Kidney (tissue), 14 donors: ENCODE results near the gene ZCCHC8. TPM values are rescaled to one million over a fixed set of nuclear protein-coding genes. Genes with fewer than 3 reads are reported as not detected.
"Not testable (repeated sequence)": the region's sequence is repeated elsewhere in the genome, so short reads cannot be mapped to it uniquely, and the experiment has no call there.

Experiments
- DNase-seq, 5 donors: peaks; one replicate each; pipeline ENCODE4 v3.0.0-alpha.2; 2013 to 2020
- FAIRE-seq: peaks from 2 replicates; lab custom pipeline; 2012; peaks lifted over from hg19 to GRCh38; lab: Jason Lieb, UNC
- H3K27ac ChIP-seq, 2 donors: one replicate each; pipeline ENCODE4 v1.7.0; 2013; ENCODE audit warnings: low read depth in 2 of 2, low read length in 2 of 2, inconsistent platforms in 1 of 2
- H3K27me3 ChIP-seq: one replicate; pipeline ENCODE4 v1.7.1; 2013; ENCODE audit warnings: low read length, inconsistent platforms; ENCODE audit not compliant: control insufficient read depth, insufficient read depth
- H3K36me3 ChIP-seq, 3 donors: one replicate each; pipeline versions ENCODE4 v1.7.0 to v1.7.1; 2013; ENCODE audit warnings: low read length in 3 of 3, control low read depth in 1 of 3, inconsistent platforms in 1 of 3; ENCODE audit not compliant: insufficient read depth in 3 of 3, control insufficient read depth in 2 of 3
- H3K4me1 ChIP-seq, 3 donors: one replicate each; pipeline versions ENCODE4 v1.7.0 to v1.7.1; 2013; ENCODE audit warnings: low read length in 3 of 3, inconsistent platforms in 1 of 3, low read depth in 1 of 3; ENCODE audit not compliant: control insufficient read depth in 2 of 3, insufficient read depth in 2 of 3
- H3K4me3 ChIP-seq, 3 donors: one replicate each; pipeline versions ENCODE4 v1.7.0 to v1.8.1; 2013; ENCODE audit warnings: low read length in 3 of 3, control low read depth in 1 of 3, inconsistent platforms in 1 of 3
- H3K9ac ChIP-seq, 3 donors: one replicate each; pipeline versions ENCODE4 v1.7.0 to v1.7.1; 2013; ENCODE audit warnings: low read length in 3 of 3, control low read depth in 1 of 3, inconsistent platforms in 1 of 3
- H3K9me3 ChIP-seq, 3 donors: one replicate each; pipeline versions ENCODE4 v1.7.0 to v1.7.1; 2013; ENCODE audit warnings: low read length in 3 of 3, control low read depth in 1 of 3, inconsistent platforms in 1 of 3; ENCODE audit not compliant: control insufficient read depth in 2 of 3, insufficient read depth in 1 of 3
- CTCF ChIP-seq: IDR thresholded peaks from 3 replicates; pipeline ENCODE4 v1.5.1; 2012; ENCODE audit warnings: mild to moderate bottlenecking, moderate library complexity, borderline replicate concordance; ENCODE audit not compliant: insufficient read depth; ENCODE audit errors: extremely low read depth
- intact Hi-C: fragments of 100-400 bp; cut with DNase I; formaldehyde crosslinking; loops from one replicate; pipeline ENCODE4 v1.11.1; 2022
- polyA plus RNA-seq: library from polyadenylated mRNA; stranded (reverse); fragments of 350-450 nt; fragmentation: Illumina TruSeq; extraction: RNeasy Lipid Tissue Mini Kit (QIAGEN cat#74804); gene quantifications from one replicate; pipeline ENCODE4 v1.2.3, GENCODE V29; 2014; ENCODE audit warnings: low read depth, low replicate concordance; ENCODE audit not compliant: insufficient read depth
- total RNA-seq: library from RNA; stranded (reverse); fragmentation: NEBNext Ultra II Directional; extraction: Animal tissue kit (Norgen Biotek cat#: 25700); gene quantifications from one replicate; pipeline ENCODE4 v1.2.1, GENCODE V29; 2021
- donor health status: control.
- donor health status: control.
- donor health status: control.
- donor health status: control.
- donor health status: control.
- donor health status: DM: yes; HTN: yes; CAD: no.
- donor health status: Normal renal cell carcinoma (clear cell type).

The ZCCHC8 gene
- total and polyA plus RNA-seq, 2 donors from 2014 or later = 10.9 to 25.8 TPM

DNA sequence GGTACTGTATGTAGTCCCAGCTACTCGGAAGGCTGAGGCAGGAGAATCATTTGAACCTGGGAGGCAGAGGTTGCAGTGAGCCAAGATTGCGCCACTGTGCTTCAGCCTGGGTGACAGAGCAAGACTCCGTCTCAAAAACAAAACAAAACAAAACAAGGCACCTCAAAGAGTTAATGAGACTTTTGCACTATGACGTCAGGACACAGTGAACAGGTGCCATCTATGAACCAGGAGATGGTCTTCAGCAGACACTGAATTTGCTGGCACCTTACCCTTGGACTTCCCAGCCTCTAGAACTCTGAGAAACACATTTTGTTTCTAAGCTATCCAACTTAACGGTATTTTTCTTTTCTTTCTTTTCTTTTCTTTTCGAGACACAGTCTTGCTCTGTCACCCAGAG, 54.3 kb downstream of the ZCCHC8 start:
- H3K27ac ChIP-seq, FAIRE-seq, H3K9ac ChIP-seq, H3K36me3 ChIP-seq, H3K4me3 ChIP-seq, H3K9me3 ChIP-seq, DNase-seq, H3K27me3 ChIP-seq, intact Hi-C loops, H3K4me1 ChIP-seq: not testable (repeated sequence)

DNA sequence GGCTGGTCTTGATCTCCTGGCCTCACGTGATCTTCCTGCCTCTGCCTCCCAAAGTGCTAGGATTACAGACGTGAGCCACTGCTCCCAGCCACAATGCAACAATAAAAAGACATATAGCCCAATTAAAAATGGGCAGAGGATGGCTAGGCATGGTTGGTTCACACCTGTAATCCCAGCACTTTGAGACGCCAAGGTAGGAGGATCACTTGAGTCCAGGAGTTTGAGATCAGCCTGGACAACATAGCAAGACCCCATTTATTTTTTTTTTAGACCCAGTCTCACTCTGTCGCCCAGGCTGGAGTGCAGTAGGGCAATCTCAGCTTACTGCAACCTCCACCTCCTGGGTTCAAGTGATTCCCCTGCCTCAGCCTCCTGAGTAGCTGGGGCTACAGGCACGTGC, 56.7 kb downstream of the ZCCHC8 start:
- FAIRE-seq, H3K9me3 ChIP-seq, H3K36me3 ChIP-seq, H3K27ac ChIP-seq, DNase-seq, intact Hi-C loops, H3K4me3 ChIP-seq, H3K9ac ChIP-seq, H3K4me1 ChIP-seq, H3K27me3 ChIP-seq: not testable (repeated sequence)

DNA sequence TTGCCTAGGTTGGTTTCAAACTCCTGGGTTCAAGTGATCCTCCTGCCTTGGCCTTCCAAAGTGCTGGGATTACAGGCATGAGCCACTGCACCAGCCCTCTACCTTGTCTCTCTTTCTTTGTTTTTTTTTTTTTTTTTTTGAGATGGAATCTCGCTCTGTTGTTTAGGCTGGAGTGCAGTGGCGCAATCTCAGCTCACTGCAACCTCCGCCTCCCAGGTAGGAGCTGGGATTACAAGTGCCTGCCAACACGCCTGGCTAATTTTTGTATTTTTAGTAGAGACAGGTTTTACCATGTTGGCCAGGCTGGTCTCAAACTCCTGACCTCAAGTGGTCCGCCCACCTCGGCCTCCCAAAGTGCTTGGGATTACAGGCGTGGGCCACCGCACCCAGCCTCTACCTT, 61.9 kb downstream of the ZCCHC8 start:
- H3K36me3 ChIP-seq, DNase-seq, H3K9me3 ChIP-seq, H3K9ac ChIP-seq, H3K4me3 ChIP-seq, intact Hi-C loops, H3K4me1 ChIP-seq, H3K27ac ChIP-seq, H3K27me3 ChIP-seq, FAIRE-seq: not testable (repeated sequence)

GRCh38 chr12:122437656-122438121, 63.0 kb downstream of the ZCCHC8 start:
- Histone ChIP-seq H3K9ac (no peak overlapping the region), H3K36me3 (no peaks in the 10 kb centered on the region), H3K27me3 (no peaks in the 10 kb centered on the region), H3K27ac (no peak overlapping the region), H3K4me3 (no peak overlapping the region), H3K4me1 (no peaks in the 10 kb centered on the region), H3K9me3 (no peaks in the 10 kb centered on the region)
- DNase-seq = no peak
- no peak for FAIRE-seq
- no peak for TF ChIP-seq CTCF
- intact Hi-C loops = no loop called here

GRCh38 chr12:122435186-122435585, 65.5 kb downstream of the ZCCHC8 start:
- FAIRE-seq = no peak
- Histone ChIP-seq H3K9me3 (no peaks in the 10 kb centered on the region), H3K9ac (no peak overlapping the region), H3K4me1 (no peaks in the 10 kb centered on the region), H3K27me3 (no peaks in the 10 kb centered on the region), H3K4me3 (no peak overlapping the region), H3K27ac (no peak overlapping the region), H3K36me3 (no peaks in the 10 kb centered on the region)
- TF ChIP-seq CTCF = no peak
- DNase-seq = no peak
- intact Hi-C loops = no loop called here

GRCh38 chr12:122429043-122429442, 71.7 kb downstream of the ZCCHC8 start:
- H3K27me3 ChIP-seq, DNase-seq, H3K36me3 ChIP-seq, FAIRE-seq, H3K4me3 ChIP-seq, H3K27ac ChIP-seq, H3K9me3 ChIP-seq, H3K9ac ChIP-seq, intact Hi-C loops, H3K4me1 ChIP-seq: not testable (repeated sequence)
